Osteocyte (in vitro differentiated cells): ENCODE results near the gene FGF22. TPM values are rescaled to one million over a fixed set of nuclear protein-coding genes. Genes with fewer than 3 reads are reported as not detected.
"Not testable (repeated sequence)": the region's sequence is repeated elsewhere in the genome, so short reads cannot be mapped to it uniquely, and the experiment has no call there.

Source experiments
- DNase-seq: peaks from one replicate; pipeline ENCODE4 v3.0.0; 2021; ENCODE audit warnings: mixed read lengths; ENCODE audit not compliant: unreplicated experiment; ENCODE audit errors: extremely low spot score
- H3K27ac Mint-ChIP-seq: one replicate; pipeline ENCODE4 v1.8.0; 2021; ENCODE audit warnings: mild to moderate bottlenecking, mixed read lengths; ENCODE audit not compliant: unreplicated experiment
- H3K27me3 Mint-ChIP-seq: one replicate; pipeline ENCODE4 v1.8.0; 2021; ENCODE audit warnings: mixed read lengths; ENCODE audit not compliant: unreplicated experiment
- H3K36me3 Mint-ChIP-seq: one replicate; pipeline ENCODE4 v1.8.0; 2021; ENCODE audit warnings: mixed read lengths; ENCODE audit not compliant: unreplicated experiment
- H3K4me1 Mint-ChIP-seq: one replicate; pipeline ENCODE4 v1.8.0; 2021; ENCODE audit warnings: mixed read lengths; ENCODE audit not compliant: unreplicated experiment
- H3K4me3 Mint-ChIP-seq: one replicate; pipeline ENCODE4 v1.8.0; 2021; ENCODE audit warnings: mild to moderate bottlenecking, moderate library complexity, mixed read lengths; ENCODE audit not compliant: unreplicated experiment
- H3K9me3 Mint-ChIP-seq: one replicate; pipeline ENCODE4 v1.8.0; 2021; ENCODE audit warnings: mixed read lengths; ENCODE audit not compliant: unreplicated experiment
- total RNA-seq: library from RNA; stranded (reverse); gene quantifications from 2 replicates; pipeline ENCODE4 v1.2.1, GENCODE V29; 2021
- TF ChIP-seq, protein P1 (sequence below): fragments of 200-600 bp; sonication (generic); IDR thresholded peaks from 2 replicates; pipeline ENCODE4 v1.5.0; 2021; ENCODE audit warnings: antibody characterized with exemption, mild to moderate bottlenecking, moderate library complexity

Gene FGF22
- total RNA-seq, 1 donor from 2014 or later = 0.81 TPM

- Mint-ChIP-seq H3K9me3 (no peaks in the 10 kb centered on the region), H3K4me3 (peak overlapping the region; percentile 5), H3K27ac (peak overlapping the region; percentile 78), H3K4me1 (peaks cover 43% of the 10 kb centered on the region), H3K27me3 (no peaks in the 10 kb centered on the region), H3K36me3 (peaks cover 14% of the 10 kb centered on the region)
- peak; percentile 94 for DNase-seq
- TF ChIP-seq, protein P1, sequence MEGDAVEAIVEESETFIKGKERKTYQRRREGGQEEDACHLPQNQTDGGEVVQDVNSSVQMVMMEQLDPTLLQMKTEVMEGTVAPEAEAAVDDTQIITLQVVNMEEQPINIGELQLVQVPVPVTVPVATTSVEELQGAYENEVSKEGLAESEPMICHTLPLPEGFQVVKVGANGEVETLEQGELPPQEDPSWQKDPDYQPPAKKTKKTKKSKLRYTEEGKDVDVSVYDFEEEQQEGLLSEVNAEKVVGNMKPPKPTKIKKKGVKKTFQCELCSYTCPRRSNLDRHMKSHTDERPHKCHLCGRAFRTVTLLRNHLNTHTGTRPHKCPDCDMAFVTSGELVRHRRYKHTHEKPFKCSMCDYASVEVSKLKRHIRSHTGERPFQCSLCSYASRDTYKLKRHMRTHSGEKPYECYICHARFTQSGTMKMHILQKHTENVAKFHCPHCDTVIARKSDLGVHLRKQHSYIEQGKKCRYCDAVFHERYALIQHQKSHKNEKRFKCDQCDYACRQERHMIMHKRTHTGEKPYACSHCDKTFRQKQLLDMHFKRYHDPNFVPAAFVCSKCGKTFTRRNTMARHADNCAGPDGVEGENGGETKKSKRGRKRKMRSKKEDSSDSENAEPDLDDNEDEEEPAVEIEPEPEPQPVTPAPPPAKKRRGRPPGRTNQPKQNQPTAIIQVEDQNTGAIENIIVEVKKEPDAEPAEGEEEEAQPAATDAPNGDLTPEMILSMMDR = no peak
Measured at GRCh38 chr19:623974-624373, 15.7 kb upstream of the FGF22 start.

GRCh38 chr19:624433-625109, 15.1 kb upstream of the FGF22 start:
- peak overlapping the region; percentile 78 for H3K27ac Mint-ChIP-seq
- H3K4me1 Mint-ChIP-seq = peaks cover 44% of the 10 kb centered on the region
- peaks cover 17% of the 10 kb centered on the region for H3K36me3 Mint-ChIP-seq
- no peaks in the 10 kb centered on the region for H3K27me3 Mint-ChIP-seq
- DNase-seq = no peak
- TF ChIP-seq, protein P1 = no peak
- H3K4me3 Mint-ChIP-seq = no peak overlapping the region
- H3K9me3 Mint-ChIP-seq = no peaks in the 10 kb centered on the region

GRCh38 chr19:625257-625656, 14.4 kb upstream of the FGF22 start:
- TF ChIP-seq, protein P1 = no peak
- H3K27me3 Mint-ChIP-seq = no peaks in the 10 kb centered on the region
- no peak for DNase-seq
- peak overlapping the region; percentile 41 for H3K27ac Mint-ChIP-seq
- peaks cover 45% of the 10 kb centered on the region for H3K4me1 Mint-ChIP-seq
- H3K36me3 Mint-ChIP-seq = peaks cover 17% of the 10 kb centered on the region
- no peak overlapping the region for H3K4me3 Mint-ChIP-seq
- no peaks in the 10 kb centered on the region for H3K9me3 Mint-ChIP-seq

GRCh38 chr19:626566-626965, 13.1 kb upstream of the FGF22 start:
- H3K27me3 Mint-ChIP-seq, H3K4me3 Mint-ChIP-seq, DNase-seq, H3K9me3 Mint-ChIP-seq: not testable (repeated sequence)
- H3K36me3 Mint-ChIP-seq = peaks cover 23% of the 10 kb centered on the region
- H3K4me1 Mint-ChIP-seq = peaks cover 51% of the 10 kb centered on the region
- H3K27ac Mint-ChIP-seq = peak overlapping the region; percentile 76

DNA sequence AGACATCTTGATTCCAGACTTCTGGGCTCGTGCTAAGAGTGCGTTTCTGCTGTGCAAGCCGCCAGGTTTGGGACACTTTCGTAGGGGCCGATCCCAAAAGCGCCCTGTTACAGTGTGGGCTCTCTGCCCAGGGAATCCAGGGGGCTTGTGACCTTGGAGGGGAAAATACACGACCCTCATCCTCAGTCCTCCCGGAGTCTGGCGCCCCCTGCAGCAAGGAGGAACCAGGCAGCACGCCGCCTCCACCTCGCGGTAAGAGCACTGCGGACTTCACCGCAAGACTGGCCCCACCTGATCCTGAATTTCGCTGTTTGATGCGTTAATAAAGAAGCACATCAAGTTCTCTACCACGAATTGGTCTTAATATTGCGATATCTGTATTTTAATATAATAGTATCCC, 11.5 kb upstream of the FGF22 start:
- no peak overlapping the region for H3K4me3 Mint-ChIP-seq
- TF ChIP-seq, protein P1 = peak; percentile 50
- DNase-seq = no peak
- H3K27ac Mint-ChIP-seq = no peak overlapping the region
- H3K9me3 Mint-ChIP-seq = no peaks in the 10 kb centered on the region
- no peaks in the 10 kb centered on the region for H3K27me3 Mint-ChIP-seq
- H3K4me1 Mint-ChIP-seq = peaks cover 61% of the 10 kb centered on the region
- H3K36me3 Mint-ChIP-seq = peaks cover 20% of the 10 kb centered on the region

DNA sequence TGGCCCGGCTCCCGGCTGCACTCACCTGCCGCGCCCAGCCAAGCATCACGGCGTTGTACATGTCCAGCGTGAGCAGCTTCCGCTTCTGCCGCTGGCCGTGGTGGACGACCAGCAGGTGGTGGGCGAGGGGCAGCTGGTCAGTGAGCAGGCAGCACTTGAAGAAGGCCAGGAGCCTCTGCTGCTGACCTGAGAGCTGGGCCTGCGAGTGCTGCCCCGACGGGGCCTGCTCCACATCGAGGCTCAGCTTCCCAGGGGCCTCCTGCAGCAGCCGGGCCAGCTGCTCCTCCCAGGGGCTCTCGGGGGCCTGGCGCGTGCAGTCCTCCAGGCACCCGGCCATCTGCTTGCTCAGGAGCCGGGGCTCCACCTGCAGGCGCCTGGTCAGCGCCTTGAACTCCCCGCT, 10.2 kb upstream of the FGF22 start:
- peaks cover 56% of the 10 kb centered on the region for H3K4me1 Mint-ChIP-seq
- not testable (repeated sequence) for H3K27me3 Mint-ChIP-seq, H3K9me3 Mint-ChIP-seq, DNase-seq, H3K4me3 Mint-ChIP-seq, H3K27ac Mint-ChIP-seq
- peaks cover 20% of the 10 kb centered on the region for H3K36me3 Mint-ChIP-seq
